Tibial artery (tissue), 4 donors: ENCODE data around the gene FBXL17.

Experiments
- DNase-seq, 2 donors: peaks; one replicate each; pipeline ENCODE4 v3.0.0-alpha.2; 2019
- H3K27ac ChIP-seq, 2 donors: fragments of 200-600 bp; sonication (generic) in 1 of 2; 1 replicate in 1 of 2; 2 replicates in 1 of 2; pipeline ENCODE4 v1.5.1; 2018 to 2019; ENCODE audit warnings: mild to moderate bottlenecking in 1 of 2
- H3K27me3 ChIP-seq, 2 donors: fragments of 200-600 bp; sonication (generic) in 1 of 2; one replicate each; pipeline versions ENCODE4 v1.5.1 to v1.6.0; 2016 to 2019
- H3K36me3 ChIP-seq, 3 donors: fragments of 200-600 bp; sonication (generic) in 2 of 3; one replicate each; pipeline ENCODE4 v1.5.1; 2016 to 2019; ENCODE audit warnings: mild to moderate bottlenecking in 2 of 3
- H3K4me1 ChIP-seq, 4 donors: fragments of 200-600 bp; sonication (generic) in 2 of 4; 1 replicate in 3 of 4; 2 replicates in 1 of 4; pipeline ENCODE4 v1.5.1; 2016 to 2019
- H3K4me3 ChIP-seq, 2 donors: fragments of 200-600 bp; sonication (generic) in 1 of 2; 1 replicate in 1 of 2; 2 replicates in 1 of 2; pipeline ENCODE4 v1.5.1; 2018 to 2019; ENCODE audit warnings: mild to moderate bottlenecking in 2 of 2
- H3K9me3 ChIP-seq, 3 donors: fragments of 200-600 bp; sonication (generic) in 1 of 3; one replicate each; pipeline ENCODE4 v1.5.1; 2016 to 2019
- intact Hi-C: fragments of 100-400 bp; cut with DNase I; formaldehyde crosslinking; loops from one replicate; pipeline ENCODE4 v1.15.0; 2023; ENCODE audit warnings: low total_unique reads
- TF ChIP-seq, protein P1 (sequence below), 2 experiments: fragments of 200-600 bp in 1 of 2; fragments of 450-650 bp in 1 of 2; IDR thresholded peaks; one replicate each; pipeline ENCODE4 v1.5.1; 2017 to 2019; ENCODE audit warnings: antibody characterized with exemption in 2 of 2, mild to moderate bottlenecking in 1 of 2, moderate library complexity in 1 of 2

The FBXL17 gene

DNA sequence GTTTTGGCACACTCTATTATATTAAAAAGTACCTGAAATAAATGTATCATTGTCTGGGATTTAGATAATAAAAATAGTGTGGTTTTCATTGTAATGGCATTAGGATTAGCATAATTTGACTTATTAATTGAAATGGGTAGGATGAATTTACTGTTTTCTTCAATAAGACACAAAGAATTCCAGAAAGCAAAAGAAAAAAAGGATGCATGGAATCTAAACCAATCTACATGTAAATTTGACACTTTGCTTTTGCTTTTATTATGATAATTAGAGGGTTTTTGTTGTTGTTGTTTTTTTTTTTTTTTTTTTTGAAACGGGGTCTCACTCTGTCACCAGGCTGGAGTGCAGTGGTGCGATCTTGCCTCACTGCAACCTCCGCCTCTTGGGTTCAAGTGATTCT lies 406.3 kb downstream of the FBXL17 start:
- DNase-seq = no peak
- H3K4me1 ChIP-seq = no peaks in the 10 kb centered on the region
- intact Hi-C loops = loop anchor here (5.0 kb wide), 1 partner anchor 83 kb away; no protein-coding TSS in a partner anchor
- no peak overlapping the region for H3K27ac ChIP-seq
- H3K4me3 ChIP-seq = no peak overlapping the region
- no peaks in the 10 kb centered on the region for H3K9me3 ChIP-seq
- H3K27me3 ChIP-seq = no peaks in the 10 kb centered on the region
- no peaks in the 10 kb centered on the region for H3K36me3 ChIP-seq
- TF ChIP-seq, protein P1, sequence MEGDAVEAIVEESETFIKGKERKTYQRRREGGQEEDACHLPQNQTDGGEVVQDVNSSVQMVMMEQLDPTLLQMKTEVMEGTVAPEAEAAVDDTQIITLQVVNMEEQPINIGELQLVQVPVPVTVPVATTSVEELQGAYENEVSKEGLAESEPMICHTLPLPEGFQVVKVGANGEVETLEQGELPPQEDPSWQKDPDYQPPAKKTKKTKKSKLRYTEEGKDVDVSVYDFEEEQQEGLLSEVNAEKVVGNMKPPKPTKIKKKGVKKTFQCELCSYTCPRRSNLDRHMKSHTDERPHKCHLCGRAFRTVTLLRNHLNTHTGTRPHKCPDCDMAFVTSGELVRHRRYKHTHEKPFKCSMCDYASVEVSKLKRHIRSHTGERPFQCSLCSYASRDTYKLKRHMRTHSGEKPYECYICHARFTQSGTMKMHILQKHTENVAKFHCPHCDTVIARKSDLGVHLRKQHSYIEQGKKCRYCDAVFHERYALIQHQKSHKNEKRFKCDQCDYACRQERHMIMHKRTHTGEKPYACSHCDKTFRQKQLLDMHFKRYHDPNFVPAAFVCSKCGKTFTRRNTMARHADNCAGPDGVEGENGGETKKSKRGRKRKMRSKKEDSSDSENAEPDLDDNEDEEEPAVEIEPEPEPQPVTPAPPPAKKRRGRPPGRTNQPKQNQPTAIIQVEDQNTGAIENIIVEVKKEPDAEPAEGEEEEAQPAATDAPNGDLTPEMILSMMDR (IDR thresholded peaks at IDR 0.05) = no peak

DNA sequence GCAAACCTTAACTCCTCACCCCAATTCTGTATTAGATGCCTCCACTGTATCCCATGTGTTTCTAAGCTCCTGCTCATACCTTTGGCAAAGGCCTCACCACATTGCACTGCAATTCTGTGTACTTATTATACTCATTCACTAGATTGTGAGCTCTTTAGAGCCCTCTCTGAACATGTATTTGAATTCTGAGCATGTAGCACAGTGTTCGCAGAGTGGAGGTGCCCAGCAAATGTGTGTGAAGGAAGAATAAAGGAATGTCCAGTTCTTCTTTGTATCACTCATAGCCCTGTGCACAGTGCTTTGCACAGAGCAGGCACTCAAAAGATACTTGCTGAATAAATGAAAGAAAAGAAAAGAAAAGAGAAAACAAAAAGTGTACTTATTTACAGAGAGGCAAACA lies 410.1 kb downstream of the FBXL17 start:
- H3K4me3 ChIP-seq = no peak overlapping the region
- H3K4me1 ChIP-seq = peaks cover 0 to 17% (median 0%) of the 10 kb centered on the region in 4 donors
- DNase-seq = no peak
- intact Hi-C loops = no loop called here
- TF ChIP-seq, protein P1 (IDR thresholded peaks at IDR 0.05) = no peak
- no peaks in the 10 kb centered on the region for H3K27me3 ChIP-seq
- H3K36me3 ChIP-seq = no peaks in the 10 kb centered on the region
- H3K27ac ChIP-seq = no peak overlapping the region
- H3K9me3 ChIP-seq = no peaks in the 10 kb centered on the region

DNA sequence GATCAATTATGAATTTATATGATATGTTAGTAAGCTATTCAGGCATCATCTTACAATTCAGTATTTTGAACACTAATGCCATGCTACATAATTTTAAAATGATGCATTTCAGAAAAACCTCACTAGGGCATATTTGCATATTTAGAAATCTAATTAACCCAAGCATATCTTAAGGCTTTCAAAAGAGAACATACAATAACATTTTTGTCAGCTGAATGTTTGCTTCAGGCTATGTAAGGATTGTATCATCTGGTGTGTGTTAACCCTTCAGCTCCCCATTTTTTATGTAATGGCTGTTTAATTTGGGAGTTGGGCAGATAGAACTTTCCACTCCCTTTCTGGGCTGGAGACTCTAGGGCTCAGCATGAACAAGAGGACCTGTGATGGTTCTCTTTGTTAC lies 412.1 kb downstream of the FBXL17 start:
- no peak for DNase-seq
- intact Hi-C loops = no loop called here
- H3K27ac ChIP-seq = no peak overlapping the region
- no peak overlapping the region for H3K4me3 ChIP-seq
- no peaks in the 10 kb centered on the region for H3K9me3 ChIP-seq
- H3K27me3 ChIP-seq = no peaks in the 10 kb centered on the region
- no peaks in the 10 kb centered on the region for H3K36me3 ChIP-seq
- TF ChIP-seq, protein P1 (IDR thresholded peaks at IDR 0.05) = no peak
- H3K4me1 ChIP-seq = peaks cover 0 to 17% (median 0%) of the 10 kb centered on the region in 4 donors

DNA sequence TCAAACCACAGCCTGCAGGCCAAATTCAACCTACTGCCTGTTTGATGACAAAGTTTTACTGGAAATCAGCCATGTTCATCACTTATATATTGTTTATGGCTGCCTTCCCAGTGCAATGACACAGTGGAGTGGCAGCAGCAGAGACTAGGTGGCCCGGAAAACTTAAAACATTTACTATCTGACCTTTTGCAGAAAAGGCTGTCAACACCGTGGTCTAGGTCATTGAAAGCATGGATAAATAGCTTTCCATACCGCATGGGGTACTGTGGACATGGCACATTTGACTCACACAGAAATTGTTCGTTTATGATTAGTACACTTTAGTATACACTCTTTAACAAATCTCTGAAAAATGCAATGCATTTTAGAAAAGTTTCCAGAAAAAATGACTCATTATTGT lies 412.9 kb downstream of the FBXL17 start:
- intact Hi-C loops = no loop called here
- DNase-seq = no peak

DNA sequence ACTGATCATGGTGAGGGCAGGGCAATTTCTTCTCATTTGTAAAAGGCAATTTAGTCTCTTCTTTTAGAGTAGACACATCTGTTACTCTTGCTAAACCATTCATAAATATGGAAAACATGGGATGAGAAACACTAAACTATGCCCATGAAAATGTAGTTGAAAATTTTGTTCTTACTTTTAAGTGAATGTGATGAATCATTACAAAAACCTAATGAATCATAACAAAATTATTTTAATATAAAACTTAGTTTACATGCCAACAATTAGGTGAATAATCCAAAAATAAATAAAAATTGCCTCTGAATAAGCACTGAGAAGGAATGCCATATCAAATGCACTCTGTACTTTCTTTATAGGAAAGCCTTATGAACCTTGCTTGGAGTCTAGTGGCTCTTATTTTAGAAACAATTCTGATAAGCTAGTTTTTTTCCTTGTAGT lies 413.5 kb downstream of the FBXL17 start:
- TF ChIP-seq, protein P1 (IDR thresholded peaks at IDR 0.05) = no peak
- Histone ChIP-seq H3K4me3 (no peak overlapping the region), H3K4me1 (peaks cover 0 to 17% (median 0%) of the 10 kb centered on the region in 4 donors), H3K36me3 (no peaks in the 10 kb centered on the region), H3K27ac (no peak overlapping the region), H3K27me3 (no peaks in the 10 kb centered on the region), H3K9me3 (no peaks in the 10 kb centered on the region)
- intact Hi-C loops = no loop called here
- DNase-seq = no peak

More for the DNA sequence above, 412.9 kb downstream of the FBXL17 start:
- Histone ChIP-seq H3K4me1 (peaks cover 0 to 17% (median 0%) of the 10 kb centered on the region in 4 donors), H3K27me3 (no peaks in the 10 kb centered on the region), H3K36me3 (no peaks in the 10 kb centered on the region), H3K27ac (no peak overlapping the region), H3K9me3 (no peaks in the 10 kb centered on the region), H3K4me3 (no peak overlapping the region)
- TF ChIP-seq, protein P1 (IDR thresholded peaks at IDR 0.05) = no peak

DNA sequence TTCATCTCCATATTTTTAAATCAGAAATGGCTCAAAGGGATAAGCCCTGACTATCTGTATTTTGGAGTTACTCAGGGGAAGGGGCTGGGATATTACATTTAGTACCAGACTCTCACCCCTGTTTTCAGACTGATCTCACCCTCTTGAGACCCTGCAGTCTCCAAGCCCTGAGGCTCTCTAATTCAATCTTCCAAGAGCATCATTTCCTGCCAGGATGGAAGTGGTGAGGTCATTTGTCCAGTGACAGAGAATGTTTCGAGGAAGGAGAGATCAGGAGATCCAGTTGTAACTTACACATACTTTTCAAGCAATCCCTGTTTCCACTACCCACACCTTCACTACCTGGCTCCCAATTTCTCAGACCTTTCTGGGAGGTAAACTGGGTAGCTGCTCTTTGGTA lies 415.7 kb downstream of the FBXL17 start:
- TF ChIP-seq, protein P1 (IDR thresholded peaks at IDR 0.05) = no peak
- DNase-seq = no peak
- Histone ChIP-seq H3K36me3 (no peaks in the 10 kb centered on the region), H3K27me3 (no peaks in the 10 kb centered on the region), H3K27ac (no peak overlapping the region), H3K9me3 (no peaks in the 10 kb centered on the region), H3K4me1 (peaks cover 0 to 17% (median 0%) of the 10 kb centered on the region in 4 donors), H3K4me3 (no peak overlapping the region)
- intact Hi-C loops = no loop called here
